ENCODE data around the gene VAMP4.

DNA sequence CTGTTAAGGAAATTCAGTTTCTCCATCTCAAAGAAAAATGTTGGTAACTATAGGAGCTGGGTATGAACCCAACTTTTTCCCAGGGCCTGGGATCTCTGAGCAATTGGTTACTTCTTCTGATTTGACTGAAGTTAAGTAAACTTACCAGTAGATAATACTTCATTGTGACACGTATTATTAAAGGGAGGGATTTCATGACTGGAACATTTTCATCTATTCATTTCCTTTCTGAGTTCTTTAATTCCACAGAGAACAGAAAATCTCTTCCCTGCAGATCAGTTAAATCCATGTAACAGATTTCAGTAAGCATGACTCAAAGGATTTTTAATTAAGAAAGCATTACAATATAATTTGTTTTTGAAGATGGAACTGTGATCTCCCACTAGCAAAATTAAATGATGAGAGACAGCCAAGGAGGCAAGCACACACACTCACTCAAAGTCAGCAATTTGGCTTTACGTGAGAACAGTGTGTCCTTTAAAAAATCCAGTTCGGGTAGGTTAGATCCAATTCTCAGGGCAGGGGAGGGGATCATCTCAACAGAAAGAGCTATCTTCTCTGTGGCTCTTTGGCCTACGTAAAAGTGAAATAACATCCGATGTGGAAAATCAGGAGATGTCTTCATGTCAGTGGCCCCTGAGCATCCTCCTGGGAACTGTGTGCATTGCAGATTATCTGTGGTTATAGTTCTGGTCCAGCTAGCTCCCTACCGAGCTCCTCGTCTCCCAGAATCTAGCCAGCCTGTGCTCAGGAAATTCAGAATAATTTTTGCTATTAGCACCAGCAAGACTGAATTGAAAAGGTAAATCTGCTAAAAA, 78.6 kb downstream of the VAMP4 start:
- TF ChIP-seq ZBTB20 (tag by site-specific recombination; IDR thresholded peaks at IDR 0.05) (no peak), ZNF777 (tag by site-specific recombination; IDR thresholded peaks at IDR 0.05; ENCODE audit: borderline replicate concordance) (no peak), ZNF140 (tag by site-specific recombination; IDR thresholded peaks at IDR 0.05) (no peak), CTCF (tag by site-specific recombination; IDR thresholded peaks at IDR 0.05) (no peak), ZNF830 (tag by site-specific recombination; IDR thresholded peaks at IDR 0.05; ENCODE audit: low read depth) (no peak), TCF7L2 (IDR thresholded peaks at IDR 0.05; ENCODE audit: borderline replicate concordance, low read depth, low read length) (no peak), ZNF544 (tag by site-specific recombination; IDR thresholded peaks at IDR 0.05) (no peak), ZNF121 (tag by site-specific recombination; IDR thresholded peaks at IDR 0.05) (no peak)
- TF ChIP-seq, protein P1, sequence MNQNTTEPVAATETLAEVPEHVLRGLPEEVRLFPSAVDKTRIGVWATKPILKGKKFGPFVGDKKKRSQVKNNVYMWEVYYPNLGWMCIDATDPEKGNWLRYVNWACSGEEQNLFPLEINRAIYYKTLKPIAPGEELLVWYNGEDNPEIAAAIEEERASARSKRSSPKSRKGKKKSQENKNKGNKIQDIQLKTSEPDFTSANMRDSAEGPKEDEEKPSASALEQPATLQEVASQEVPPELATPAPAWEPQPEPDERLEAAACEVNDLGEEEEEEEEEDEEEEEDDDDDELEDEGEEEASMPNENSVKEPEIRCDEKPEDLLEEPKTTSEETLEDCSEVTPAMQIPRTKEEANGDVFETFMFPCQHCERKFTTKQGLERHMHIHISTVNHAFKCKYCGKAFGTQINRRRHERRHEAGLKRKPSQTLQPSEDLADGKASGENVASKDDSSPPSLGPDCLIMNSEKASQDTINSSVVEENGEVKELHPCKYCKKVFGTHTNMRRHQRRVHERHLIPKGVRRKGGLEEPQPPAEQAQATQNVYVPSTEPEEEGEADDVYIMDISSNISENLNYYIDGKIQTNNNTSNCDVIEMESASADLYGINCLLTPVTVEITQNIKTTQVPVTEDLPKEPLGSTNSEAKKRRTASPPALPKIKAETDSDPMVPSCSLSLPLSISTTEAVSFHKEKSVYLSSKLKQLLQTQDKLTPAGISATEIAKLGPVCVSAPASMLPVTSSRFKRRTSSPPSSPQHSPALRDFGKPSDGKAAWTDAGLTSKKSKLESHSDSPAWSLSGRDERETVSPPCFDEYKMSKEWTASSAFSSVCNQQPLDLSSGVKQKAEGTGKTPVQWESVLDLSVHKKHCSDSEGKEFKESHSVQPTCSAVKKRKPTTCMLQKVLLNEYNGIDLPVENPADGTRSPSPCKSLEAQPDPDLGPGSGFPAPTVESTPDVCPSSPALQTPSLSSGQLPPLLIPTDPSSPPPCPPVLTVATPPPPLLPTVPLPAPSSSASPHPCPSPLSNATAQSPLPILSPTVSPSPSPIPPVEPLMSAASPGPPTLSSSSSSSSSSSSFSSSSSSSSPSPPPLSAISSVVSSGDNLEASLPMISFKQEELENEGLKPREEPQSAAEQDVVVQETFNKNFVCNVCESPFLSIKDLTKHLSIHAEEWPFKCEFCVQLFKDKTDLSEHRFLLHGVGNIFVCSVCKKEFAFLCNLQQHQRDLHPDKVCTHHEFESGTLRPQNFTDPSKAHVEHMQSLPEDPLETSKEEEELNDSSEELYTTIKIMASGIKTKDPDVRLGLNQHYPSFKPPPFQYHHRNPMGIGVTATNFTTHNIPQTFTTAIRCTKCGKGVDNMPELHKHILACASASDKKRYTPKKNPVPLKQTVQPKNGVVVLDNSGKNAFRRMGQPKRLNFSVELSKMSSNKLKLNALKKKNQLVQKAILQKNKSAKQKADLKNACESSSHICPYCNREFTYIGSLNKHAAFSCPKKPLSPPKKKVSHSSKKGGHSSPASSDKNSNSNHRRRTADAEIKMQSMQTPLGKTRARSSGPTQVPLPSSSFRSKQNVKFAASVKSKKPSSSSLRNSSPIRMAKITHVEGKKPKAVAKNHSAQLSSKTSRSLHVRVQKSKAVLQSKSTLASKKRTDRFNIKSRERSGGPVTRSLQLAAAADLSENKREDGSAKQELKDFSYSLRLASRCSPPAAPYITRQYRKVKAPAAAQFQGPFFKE (tag by site-specific recombination; IDR thresholded peaks at IDR 0.05; ENCODE audit: borderline replicate concordance): no peak
- TF ChIP-seq, protein P2, sequence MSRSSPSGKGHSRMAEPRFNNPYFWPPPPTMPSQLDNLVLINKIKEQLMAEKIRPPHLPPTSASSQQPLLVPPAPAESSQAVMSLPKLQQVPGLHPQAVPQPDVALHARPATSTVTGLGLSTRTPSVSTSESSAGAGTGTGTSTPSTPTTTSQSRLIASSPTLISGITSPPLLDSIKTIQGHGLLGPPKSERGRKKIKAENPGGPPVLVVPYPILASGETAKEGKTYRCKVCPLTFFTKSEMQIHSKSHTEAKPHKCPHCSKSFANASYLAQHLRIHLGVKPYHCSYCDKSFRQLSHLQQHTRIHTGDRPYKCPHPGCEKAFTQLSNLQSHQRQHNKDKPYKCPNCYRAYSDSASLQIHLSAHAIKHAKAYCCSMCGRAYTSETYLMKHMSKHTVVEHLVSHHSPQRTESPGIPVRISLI (tag by site-specific recombination; IDR thresholded peaks at IDR 0.05): no peak
- TF ChIP-seq, protein P3, sequence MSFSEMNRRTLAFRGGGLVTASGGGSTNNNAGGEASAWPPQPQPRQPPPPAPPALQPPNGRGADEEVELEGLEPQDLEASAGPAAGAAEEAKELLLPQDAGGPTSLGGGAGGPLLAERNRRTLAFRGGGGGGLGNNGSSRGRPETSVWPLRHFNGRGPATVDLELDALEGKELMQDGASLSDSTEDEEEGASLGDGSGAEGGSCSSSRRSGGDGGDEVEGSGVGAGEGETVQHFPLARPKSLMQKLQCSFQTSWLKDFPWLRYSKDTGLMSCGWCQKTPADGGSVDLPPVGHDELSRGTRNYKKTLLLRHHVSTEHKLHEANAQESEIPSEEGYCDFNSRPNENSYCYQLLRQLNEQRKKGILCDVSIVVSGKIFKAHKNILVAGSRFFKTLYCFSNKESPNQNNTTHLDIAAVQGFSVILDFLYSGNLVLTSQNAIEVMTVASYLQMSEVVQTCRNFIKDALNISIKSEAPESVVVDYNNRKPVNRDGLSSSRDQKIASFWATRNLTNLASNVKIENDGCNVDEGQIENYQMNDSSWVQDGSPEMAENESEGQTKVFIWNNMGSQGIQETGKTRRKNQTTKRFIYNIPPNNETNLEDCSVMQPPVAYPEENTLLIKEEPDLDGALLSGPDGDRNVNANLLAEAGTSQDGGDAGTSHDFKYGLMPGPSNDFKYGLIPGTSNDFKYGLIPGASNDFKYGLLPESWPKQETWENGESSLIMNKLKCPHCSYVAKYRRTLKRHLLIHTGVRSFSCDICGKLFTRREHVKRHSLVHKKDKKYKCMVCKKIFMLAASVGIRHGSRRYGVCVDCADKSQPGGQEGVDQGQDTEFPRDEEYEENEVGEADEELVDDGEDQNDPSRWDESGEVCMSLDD (tag by site-specific recombination; IDR thresholded peaks at IDR 0.05): no peak
